ENCODE measurements around the gene PPT2. TPM values are rescaled to one million over a fixed set of nuclear protein-coding genes. Genes with fewer than 3 reads are reported as not detected.

The PPT2 gene
- total RNA-seq, 1 experiment from 2014 or later = 90.2 TPM

DNA sequence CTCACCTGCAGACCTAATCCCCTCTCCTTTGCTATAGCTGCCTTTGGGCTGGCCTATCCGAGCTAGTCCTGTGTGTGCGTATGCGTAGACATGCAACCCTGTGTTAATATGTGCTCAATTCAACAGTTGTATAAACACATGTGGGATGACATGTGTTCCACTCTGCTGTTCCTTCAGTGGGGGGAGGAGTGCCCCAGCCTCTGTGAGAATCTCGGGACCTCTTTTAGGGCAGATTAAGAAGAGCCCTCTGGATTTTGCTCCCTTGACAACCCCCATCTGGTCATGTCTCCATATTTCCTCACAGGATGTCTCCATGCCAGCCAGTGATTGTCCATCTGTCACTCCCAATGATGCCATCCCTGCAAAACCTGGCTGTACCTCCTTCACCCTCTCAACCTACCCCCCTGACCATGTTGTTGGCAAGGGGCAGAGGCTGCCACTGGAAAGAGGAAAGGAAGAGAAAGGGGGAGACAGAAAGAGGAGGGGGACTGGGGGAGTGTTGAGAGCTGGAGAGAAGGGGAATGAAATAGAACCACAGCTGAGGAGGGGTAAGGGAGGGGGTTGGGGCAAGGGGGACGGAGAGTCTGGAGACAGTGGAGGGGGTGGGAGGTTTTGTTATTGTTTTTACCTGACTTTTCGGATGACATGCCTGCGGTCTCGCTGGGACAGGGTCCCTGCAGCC, 2.6 kb upstream of the PPT2 start:
- no peak for DNase-seq (ENCODE audit: low read depth)

DNA sequence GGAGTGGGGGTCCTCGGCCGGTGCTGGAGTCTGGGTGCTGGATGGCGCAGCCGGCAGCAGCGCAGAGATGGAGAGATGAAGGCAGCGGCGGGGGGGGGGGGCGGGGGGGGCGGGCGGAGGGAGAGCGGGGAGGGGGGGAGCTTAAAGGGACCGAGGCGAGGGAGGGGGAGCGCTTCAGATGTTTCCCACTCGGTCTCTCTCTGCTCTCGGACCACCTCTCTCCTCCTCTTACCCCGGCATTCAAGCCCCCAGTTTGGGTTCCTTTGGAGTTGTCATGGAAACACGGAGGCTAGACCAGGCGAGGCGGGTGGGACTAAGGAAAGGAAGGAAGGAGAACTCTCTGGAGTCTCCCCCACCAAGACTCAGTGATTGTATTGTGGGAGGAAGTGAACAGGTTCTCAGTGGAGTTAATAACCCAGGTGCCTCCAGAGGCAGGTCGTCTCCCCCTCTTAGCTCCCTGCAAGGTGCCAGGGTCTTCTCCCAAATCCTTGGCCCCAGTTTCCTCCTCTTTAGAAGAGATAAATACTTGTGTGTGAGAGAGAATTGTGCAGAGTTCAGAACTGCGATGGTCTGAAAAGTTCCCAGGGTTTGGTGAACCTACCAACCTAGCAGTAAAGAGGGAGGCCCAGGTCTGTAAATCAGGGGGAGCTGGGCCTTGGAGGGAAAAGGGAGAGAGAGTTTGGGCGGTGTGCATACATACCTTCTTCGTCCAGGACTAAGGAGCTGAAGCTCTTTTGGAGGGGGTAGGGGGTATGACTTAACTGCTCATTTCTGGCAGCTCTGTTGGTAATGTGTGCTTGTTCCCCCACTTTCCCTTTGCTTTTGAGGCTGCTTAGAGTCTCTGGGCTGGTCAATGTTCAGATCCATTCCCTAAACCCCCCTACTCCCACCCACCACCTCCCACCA, 1.8 kb upstream of the PPT2 start, which contains the start of gene PRRT1:
Gene PRRT1 (minus strand): TSS at position 77 of the 906 bp plus-strand sequence. CDS start 112 bp downstream, outside the sequence.
- DNase-seq (ENCODE audit: low read depth) = no peak

DNA sequence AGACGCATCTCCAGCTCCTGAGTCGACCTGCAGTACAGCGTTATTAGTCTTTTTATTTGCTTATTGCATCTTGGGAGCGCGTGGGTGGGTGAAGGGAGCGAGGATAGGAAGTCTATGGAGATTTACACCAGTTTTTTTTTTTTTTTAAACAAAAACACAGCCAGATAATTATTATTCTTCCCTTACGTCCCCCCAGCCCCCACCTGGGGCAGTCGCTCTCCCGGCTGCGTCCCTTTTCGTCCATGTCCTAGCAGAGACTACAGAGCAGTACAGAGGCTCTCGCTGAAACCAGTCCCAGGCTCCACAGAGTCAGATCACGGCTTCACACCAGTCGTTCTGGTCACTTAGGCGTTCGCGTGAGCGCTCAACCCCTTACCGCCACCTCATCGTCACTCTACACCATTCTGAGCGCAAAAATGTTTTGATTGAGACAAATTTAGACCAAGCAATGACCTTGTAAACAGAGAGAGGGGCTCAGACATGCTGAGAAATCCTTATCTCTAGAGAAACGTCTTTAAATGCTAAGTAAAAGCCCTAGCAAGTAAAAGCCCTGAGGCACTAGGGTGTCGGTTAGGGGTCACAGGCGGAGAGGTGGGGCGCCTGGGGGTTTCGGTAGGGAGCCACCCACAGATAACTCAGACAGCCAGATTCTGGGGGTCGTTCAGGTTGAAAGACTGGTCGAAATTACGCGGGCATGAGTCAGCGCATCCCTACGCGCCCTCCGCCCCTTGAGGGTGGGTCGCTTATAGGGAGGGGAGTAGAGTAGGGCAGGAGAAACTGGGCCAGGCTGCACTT, 975 bp upstream of the PPT2 start:
- no peak for DNase-seq (ENCODE audit: low read depth)

DNA sequence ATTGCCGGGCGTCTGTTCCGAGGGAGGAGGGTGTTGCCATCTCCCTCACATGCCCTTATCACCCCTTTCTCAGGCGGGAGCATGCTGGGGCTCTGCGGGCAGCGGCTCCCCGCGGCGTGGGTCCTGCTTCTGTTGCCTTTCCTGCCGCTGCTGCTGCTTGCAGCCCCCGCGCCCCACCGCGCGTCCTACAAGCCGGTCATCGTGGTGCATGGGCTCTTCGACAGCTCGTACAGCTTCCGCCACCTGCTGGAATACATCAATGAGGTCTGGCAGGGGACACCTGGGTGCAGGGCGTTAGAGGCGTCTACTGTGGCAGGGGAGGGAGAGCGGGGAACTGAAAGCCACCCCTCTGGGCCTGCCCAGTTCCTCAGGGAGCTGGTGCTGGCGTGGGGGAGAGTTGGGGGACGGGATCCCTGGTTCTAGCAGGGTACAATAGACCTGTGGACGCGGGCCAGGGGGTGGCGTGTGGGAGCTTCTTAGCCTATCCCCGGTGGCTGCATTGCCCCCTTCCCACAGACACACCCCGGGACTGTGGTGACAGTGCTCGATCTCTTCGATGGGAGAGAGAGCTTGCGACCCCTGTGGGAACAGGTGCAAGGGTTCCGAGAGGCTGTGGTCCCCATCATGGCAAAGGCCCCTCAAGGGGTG, 697 bp downstream of the PPT2 start:
- peak; percentile 50 for DNase-seq (ENCODE audit: low read depth)

DNA sequence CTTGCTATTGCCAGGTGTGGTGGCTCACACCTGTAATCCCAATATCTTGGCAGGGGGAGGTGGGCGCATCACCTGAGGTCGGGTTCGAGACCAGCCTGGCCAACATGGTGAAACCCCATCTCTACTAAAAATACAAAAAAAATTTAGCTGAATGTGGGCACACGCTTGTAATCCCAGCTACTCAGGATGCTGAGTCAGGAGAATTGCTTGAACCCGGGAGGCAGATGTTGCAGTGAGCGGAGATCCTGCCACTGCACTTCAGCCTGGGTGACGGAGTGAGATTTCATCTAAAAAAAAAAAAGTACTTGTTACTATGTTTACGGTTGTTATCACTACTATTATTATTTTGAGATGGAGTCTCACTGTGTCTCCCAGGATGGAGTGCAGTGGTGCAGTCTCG, 3.0 kb downstream of the PPT2 start:
- DNase-seq (ENCODE audit: low read depth) = no peak

DNA sequence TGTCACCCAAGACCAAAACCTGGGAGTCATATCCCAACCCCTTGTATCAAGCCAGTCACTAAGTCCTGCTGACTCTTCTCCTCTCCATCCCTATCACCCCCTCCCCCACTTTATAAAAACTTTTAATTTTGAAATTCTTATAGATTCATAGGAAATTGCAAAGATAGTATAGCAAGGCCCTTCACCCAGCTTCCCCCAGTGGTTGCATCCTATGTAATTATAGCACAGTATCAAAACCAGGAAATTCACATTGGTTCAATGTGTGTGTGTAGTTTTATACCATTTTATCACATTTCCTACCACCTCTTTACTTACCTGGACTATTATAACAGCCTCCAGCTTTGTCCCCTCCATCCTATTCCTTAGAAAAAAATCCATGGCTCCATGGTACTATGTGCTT, 4.1 kb downstream of the PPT2 start:
- DNase-seq (ENCODE audit: low read depth) = no peak

DNA sequence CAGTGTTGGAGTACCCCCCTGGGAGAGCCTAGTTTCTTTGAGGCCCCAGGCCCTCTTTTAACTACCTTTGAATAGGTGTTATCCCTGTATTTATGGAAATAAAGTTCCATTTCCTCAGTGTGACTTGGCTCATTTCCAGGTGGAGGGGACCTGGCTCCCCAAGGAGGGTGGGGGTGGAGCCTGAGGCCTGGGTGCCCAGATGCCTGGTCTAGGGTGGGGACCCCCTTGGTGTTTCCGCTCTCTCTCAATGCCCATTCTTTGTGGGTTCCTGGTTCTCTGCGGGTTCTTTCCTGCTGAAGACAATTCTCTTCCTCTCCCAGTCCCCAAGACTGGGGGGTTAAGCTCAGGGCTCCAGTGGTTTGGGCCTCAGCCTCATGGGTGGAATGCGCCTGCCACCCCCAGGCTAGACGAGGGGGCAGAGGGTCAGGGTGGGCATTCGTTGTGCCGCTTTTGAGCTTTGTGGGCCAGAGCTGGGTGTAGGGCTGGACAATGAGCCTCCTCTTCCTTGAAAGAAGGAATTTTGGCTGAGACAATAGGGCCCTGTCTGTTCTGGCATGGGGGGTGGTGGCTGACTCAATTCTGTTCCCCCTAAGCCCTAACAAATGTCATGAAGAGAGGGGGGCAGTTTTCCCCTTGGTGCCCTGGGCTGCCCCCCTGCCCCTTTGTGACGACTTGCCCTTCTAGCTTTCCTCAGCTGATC, 9.8 kb downstream of the PPT2 start:
- no peak for DNase-seq (ENCODE audit: low read depth)

DNA sequence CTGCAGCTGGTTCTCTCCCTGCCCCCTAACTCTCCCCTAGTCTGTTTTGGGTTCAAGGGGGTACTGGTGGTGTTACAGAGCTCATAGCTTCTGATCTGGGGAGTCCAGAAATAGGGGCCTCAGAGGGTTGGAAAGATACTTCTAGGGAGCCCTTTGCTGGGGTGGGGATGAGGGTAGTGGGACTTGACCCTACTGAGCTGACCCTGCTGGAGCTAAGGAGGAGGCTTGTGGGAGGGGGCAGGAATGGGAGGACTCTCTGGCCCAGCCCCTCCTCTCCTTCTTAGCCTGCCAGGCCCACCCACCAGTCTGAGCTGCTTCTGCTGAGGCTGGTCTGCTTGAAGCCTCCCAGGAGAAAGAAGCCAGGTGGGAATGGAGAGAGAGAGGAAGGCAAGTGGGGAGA, 10.4 kb downstream of the PPT2 start, which contains the start of gene EGFL8:
Gene EGFL8 (plus strand): TSS at position 301 of the 400 bp plus-strand sequence. CDS start 1,571 bp downstream, outside the sequence.
- no peak for DNase-seq (ENCODE audit: low read depth)

DNA sequence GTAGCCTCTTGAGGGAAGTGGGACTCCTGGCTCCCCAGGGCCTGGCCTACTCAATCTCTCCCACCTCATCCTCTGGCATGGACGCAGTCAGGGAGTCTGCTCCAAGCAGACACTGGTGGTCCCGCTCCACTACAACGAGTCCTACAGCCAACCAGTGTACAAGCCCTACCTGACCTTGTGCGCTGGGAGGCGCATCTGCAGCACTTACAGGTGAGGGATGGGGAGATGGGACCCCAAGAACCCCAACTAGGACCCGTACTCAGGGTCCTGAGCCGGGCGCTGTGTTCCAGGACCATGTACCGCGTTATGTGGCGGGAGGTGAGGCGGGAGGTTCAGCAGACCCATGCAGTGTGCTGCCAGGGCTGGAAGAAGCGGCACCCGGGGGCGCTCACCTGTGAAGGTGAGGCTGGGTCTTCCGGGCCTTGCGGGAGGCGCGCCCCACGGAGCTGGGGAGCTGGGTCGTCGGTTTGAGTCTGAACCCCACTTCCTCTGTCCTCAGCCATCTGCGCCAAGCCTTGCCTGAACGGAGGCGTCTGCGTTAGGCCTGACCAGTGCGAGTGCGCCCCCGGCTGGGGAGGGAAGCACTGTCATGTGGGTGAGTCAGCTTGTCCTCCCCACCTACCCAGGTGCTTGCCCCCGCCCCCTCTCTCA, 12.6 kb downstream of the PPT2 start:
- no peak for DNase-seq (ENCODE audit: low read depth)

DNA sequence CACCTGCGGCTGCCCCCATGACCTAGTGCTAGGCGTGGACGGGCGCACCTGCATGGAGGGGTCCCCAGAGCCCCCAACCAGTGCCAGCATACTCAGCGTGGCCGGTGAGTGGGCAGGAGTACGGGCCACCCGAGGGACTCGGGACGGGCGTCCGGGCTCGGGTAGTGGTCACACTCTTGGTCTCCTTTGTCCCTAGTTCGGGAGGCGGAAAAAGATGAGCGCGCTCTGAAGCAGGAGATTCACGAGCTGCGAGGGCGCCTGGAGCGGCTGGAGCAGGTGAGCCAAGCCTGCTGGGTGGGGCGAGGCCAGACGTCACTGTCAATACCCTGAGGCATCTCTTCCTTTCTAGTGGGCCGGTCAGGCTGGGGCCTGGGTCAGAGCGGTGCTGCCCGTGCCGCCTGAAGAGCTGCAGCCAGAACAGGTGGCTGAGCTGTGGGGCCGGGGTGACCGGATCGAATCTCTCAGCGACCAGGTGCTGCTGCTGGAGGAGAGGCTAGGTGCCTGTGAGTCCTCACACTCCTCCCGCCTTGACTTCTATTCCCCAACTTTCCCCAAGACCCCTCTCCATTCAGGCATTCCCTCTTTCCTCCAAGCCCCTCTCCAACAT, 13.3 kb downstream of the PPT2 start:
- DNase-seq (ENCODE audit: low read depth) = no peak

DNA sequence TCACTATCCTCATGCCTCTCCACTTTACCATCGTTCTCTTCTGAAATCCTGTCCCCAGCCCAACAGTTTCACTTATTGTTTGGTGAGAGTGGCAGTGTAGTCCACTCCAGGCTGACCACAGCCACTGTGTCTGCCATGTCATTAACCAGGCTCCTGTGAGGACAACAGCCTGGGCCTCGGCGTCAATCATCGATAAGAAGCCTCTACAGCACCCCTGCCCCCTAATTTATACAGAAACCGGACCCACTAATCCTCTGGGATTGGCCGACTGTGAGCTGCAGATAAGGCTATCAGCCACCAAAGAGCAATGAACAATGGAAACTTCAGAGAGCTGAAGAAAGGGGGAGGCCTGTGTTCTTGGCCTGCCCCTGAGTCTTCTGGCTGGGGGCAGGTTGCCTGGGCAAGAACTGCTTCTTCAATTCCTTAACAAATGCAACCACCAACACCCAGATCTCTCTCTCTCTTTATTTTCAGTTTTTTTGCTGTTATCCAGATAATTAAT, 13.9 kb downstream of the PPT2 start:
- no peak for DNase-seq (ENCODE audit: low read depth)

DNA sequence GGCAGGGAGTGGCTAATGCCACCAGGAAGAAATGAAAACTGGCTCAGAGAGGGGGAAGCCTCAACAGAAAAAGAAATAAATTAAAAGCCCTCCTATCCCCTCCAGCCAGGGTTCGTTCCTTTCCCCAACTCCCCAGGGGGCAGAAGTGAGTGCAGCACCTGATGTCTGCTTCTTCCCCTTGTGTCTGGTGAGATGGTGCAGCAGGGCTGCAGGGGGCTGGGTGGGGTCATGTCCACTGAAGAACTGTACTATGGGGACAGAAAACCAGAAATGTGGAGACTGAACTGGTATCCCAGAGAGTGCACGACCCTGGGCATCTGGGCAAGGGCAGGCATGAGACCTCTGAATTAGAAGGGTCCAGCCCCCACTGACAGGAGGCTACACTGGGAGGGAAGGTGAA, 14.4 kb downstream of the PPT2 start:
- DNase-seq (ENCODE audit: low read depth) = no peak

DNA sequence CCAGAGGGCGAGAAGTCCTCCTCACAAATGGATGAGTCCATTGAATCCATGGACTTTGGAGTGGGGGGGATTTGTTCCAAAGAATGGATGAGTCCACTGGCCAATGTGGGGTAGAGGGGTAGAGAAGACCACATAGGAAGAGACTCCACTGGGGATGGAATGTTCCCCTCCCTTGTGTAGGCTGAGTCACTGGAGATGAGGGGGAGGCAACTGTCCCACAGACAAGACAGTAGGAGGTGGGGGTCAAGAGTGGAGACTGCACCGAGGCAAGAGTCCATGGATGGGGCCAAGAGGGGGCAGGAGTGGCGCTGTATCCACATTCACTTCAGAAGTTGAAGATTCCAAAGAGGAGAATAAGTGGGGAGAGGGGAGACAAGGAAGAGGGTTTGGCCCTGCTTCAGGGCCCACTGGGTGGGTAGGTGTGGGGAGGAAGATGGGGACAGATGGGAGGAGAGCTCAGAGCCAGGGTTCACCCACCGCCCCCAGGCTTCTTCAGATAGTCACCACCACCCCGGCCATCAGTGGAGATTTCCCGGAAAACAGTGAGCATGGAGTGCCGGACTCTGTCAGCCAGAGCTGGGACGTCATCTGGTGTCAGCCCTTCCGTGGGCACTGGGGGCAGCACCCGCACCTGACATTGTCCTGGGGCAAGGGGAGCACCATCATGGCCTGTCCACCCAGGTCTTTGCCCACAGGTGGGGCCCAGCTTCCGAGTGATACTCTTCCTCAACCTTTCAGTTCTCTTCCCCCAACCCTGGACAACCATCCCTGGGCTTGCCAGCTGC, 15.1 kb downstream of the PPT2 start:
- DNase-seq (ENCODE audit: low read depth) = no peak

DNA sequence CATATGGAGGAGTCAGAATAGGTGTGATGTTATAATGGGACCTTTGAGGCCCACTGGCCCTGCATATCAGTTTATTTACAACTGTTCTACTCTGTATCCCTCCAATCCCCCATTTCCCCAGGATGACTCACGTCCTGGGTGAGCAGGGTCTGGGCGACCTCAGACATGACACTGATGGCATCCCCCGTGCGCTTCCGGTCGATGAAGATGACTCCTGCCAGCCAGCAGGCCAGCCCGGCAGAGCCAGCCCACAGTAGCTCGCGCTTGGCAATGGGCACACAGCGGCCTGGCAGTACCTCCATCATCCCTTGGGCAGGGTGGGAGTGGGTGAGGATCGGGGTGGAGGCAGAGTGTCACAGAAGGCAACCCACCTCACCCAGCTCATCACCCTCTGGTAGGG, 16.4 kb downstream of the PPT2 start:
- DNase-seq (ENCODE audit: low read depth) = no peak

DNA sequence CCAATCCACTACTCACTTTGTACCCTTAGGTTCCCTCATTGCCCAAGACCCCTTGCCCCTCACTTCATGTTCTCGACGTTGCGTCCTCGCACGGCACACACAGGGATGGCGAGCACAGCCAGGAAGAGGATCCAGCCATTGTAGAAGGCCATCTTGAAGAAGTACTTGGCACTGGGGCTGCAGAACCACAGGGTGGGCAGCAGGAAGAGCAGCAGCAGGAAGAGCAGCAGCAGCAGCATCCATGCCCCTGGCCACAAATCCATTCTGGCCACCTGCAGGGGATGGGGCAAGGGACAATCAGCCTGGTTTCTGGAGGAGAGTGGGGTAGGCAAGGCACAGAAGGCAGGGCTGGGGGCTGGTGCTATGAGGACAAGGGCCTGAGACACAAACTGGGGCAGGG, 17.3 kb downstream of the PPT2 start:
- DNase-seq (ENCODE audit: low read depth) = no peak

DNA sequence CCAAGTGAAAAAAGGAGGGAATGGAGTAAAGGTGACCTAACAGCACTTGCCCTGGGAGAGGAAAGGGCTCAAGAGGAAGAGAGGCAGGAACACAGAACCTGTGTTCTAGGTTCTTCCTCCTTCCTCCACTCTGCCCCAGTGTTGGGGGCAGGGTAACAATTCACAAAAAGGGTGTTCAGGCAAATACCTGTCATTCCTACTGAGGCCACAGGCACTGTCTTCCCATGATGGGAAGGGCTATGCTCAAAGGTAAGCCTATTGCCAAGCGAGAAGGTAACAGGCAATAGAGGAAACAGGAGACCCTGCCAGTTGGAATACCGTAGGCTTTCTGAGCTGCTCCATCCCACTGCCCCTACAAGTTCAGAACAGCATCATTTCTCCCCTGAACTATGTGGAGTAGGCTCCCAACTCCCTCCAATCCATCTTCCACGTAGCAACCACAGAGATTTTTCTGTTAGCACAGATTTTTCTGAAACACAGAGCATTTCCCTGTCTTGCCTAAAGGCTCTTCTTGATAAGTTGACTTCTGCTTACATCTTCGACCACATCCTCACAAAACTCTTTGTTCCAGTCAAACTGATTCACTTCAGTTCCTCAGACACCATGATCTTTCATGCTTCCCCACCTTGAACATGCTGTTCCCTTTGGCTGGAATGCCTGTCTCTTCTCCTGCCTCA, 19.2 kb downstream of the PPT2 start:
- no peak for DNase-seq (ENCODE audit: low read depth)

DNA sequence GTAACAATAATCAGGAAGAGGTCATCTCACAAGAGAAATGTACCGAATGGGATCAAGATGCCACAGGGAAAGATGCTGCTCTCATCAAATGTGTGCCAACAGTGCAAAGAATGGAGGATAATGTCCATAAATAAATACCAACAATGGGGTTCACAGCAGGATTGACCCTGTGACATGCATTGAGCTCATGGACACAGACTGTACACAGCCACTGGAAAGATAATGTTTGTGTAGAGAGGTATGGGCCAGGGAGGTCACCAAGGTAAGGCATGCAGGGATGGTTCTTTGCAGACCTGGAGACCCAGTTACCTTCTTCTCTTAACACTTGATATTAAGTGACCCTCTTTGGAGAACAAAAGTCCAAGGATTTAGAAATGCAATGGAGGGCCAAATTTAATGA, 20.5 kb downstream of the PPT2 start:
- DNase-seq (ENCODE audit: low read depth) = no peak

DNA sequence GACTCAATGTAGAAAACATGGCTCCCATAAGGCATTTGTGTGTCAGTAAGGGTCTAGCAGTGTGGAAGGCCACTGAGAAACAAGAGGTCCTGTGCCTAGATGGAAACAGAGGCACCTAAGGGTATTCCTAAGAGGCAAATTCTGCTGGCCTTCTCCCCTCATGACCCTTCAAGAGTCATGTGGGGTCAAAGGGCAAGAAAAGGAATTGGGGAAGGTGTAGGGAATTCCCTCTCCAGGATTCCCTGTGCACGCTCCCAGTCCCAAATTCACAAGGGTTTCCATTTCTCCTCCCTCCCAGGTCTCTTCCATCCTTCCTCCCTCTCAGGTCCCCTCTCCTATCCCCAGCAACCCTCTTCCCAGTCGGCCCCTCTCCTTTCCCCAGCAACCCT, 21.4 kb downstream of the PPT2 start:
- no peak for DNase-seq (ENCODE audit: low read depth)
